Aorta (tissue), 5 donors: ENCODE data around the gene CA11. TPM values are rescaled to one million over a fixed set of nuclear protein-coding genes. Genes with fewer than 3 reads are reported as not detected.

Experiments used
- ATAC-seq: fragments of 200-7000 bp; cut with Tn5 transposase; one replicate; pipeline ENCODE4 v1.9.1; 2022; ENCODE audit warnings: moderate library complexity; ENCODE audit not compliant: low FRiP score
- DNase-seq, 2 donors: peaks; one replicate each; pipeline ENCODE4 v3.0.0-alpha.2; 2020
- H3K27ac ChIP-seq, 2 donors: one replicate each; pipeline ENCODE4 v1.5.1; 2013; ENCODE audit warnings: low read length in 2 of 2, mild to moderate bottlenecking in 2 of 2, moderate library complexity in 2 of 2, control low read depth in 1 of 2, inconsistent platforms in 1 of 2, low read depth in 1 of 2
- H3K27me3 ChIP-seq, 2 donors: one replicate each; pipeline ENCODE4 v1.6.1; 2013; ENCODE audit warnings: control low read depth in 1 of 2, low read length in 1 of 2, mild to moderate bottlenecking in 1 of 2, moderate library complexity in 1 of 2; ENCODE audit not compliant: insufficient read depth in 2 of 2, control insufficient read depth in 1 of 2
- H3K36me3 ChIP-seq, 2 donors: one replicate each; pipeline ENCODE4 v1.6.1; 2013; ENCODE audit warnings: control low read depth in 1 of 2, low read length in 1 of 2, mild to moderate bottlenecking in 1 of 2; ENCODE audit not compliant: insufficient read depth in 2 of 2, control insufficient read depth in 1 of 2
- H3K4me1 ChIP-seq, 2 donors: one replicate each; pipeline ENCODE4 v1.6.1; 2013; ENCODE audit warnings: low read length in 2 of 2, control low read depth in 1 of 2, mild to moderate bottlenecking in 1 of 2, moderate library complexity in 1 of 2; ENCODE audit not compliant: insufficient read depth in 2 of 2, control insufficient read depth in 1 of 2
- H3K4me3 ChIP-seq, 2 donors: one replicate each; pipeline ENCODE4 v1.5.1; 2013; ENCODE audit warnings: low read length in 2 of 2, control low read depth in 1 of 2, mild to moderate bottlenecking in 1 of 2
- H3K9me3 ChIP-seq: one replicate; pipeline ENCODE4 v1.6.1; 2013; ENCODE audit warnings: mild to moderate bottlenecking, low read length; ENCODE audit not compliant: control insufficient read depth
- WGBS, 2 donors: extraction: QIAGEN DNeasy Blood & Tissue Kit; methylation state at CpG; one replicate each; pipeline ENCODE4 v1.1.7; 2013; 5-methylcytosine and 5-hydroxymethylcytosine counted together
- intact Hi-C, 2 donors: fragments of 100-400 bp; cut with DNase I; formaldehyde crosslinking; loops; one replicate each; pipeline versions ENCODE4 v1.14.2 to v1.15.0; 2022
- polyA plus RNA-seq, 2 donors: library from polyadenylated mRNA; stranded (reverse); fragments of 200-250 nt; gene quantifications; one replicate each; pipeline ENCODE4 v1.2.3, GENCODE V29; 2013
- total RNA-seq, 2 donors: library from RNA; stranded (reverse); fragmentation: NEBNext Ultra II Directional; extraction: Animal tissue kit (Norgen Biotek cat#: 25700); gene quantifications; one replicate each; pipeline ENCODE4 v1.2.1, GENCODE V29; 2021
- donor health status: healthy with polysubstance abuse.
- donor health status: Bipolar disorder and iron deficiency.
- donor health status: DM: no; HTN: no; CAD: no.
- donor health status: DM: no; HTN: no; CAD: no.
- donor health status: DM: yes; HTN: yes; CAD: no.

CA11 gene
- total and polyA plus RNA-seq, 4 donors: 6.4 to 59.5 (median 13.0) TPM

DNA sequence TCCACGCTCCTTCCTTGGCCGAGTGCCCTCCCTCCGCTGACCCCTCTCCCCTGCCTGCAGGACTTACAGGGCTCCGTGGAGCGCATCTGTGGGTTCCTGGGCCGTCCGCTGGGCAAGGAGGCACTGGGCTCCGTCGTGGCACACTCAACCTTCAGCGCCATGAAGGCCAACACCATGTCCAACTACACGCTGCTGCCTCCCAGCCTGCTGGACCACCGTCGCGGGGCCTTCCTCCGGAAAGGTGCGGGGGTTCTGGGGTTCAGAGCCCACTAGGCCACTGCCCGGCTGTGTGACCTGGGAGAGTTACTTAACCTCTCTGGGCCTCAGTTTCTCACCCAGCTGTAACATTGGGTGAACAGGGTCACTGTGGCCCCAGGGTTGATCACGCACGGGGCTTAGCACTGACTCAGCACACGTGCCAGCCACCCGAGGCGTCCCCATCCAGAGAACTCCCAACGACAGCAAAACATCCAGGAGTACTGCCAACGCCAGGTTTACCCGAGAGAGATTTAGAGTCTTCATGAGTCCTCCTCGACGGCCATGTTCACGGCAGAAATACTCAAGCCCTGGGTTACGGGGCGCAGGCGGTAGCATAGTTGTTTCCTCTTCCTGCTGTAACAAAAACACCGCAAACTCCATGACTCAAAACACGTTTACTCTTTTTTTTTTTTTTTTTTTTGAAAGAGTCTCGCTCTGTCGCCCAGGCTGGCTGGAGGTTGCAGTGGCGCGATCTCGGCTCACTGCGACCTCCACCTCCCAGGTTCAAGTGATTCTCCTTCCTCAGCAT is 49.1 kb downstream of the CA11 start:
- intact Hi-C loops: no loop called here
- H3K36me3 ChIP-seq: no peaks in the 10 kb centered on the region
- H3K4me3 ChIP-seq: no peak overlapping the region
- DNase-seq (no peak), ATAC-seq (no peak)
- no peaks in the 10 kb centered on the region for H3K4me1 ChIP-seq
- 79 to 82% methylated on average over 38 to 39 of the region's 39 CpGs for WGBS, 2 donors
- no peaks in the 10 kb centered on the region for H3K27me3 ChIP-seq
- no peaks in the 10 kb centered on the region for H3K9me3 ChIP-seq
- no peak overlapping the region for H3K27ac ChIP-seq

- no peak overlapping the region for H3K4me3 ChIP-seq
- no peaks in the 10 kb centered on the region for H3K36me3 ChIP-seq
- no peak overlapping the region for H3K27ac ChIP-seq
- no peak for ATAC-seq
- no peak for DNase-seq
- H3K27me3 ChIP-seq: no peaks in the 10 kb centered on the region
- intact Hi-C loops: no loop called here
- H3K9me3 ChIP-seq: no peaks in the 10 kb centered on the region
- H3K4me1 ChIP-seq: no peaks in the 10 kb centered on the region
- WGBS, 2 donors: 81 to 88% methylated on average over 3 to 4 of the region's 4 CpGs
Measured at GRCh38 chr19:48596237-48596636, 49.8 kb downstream of the CA11 start.

DNA sequence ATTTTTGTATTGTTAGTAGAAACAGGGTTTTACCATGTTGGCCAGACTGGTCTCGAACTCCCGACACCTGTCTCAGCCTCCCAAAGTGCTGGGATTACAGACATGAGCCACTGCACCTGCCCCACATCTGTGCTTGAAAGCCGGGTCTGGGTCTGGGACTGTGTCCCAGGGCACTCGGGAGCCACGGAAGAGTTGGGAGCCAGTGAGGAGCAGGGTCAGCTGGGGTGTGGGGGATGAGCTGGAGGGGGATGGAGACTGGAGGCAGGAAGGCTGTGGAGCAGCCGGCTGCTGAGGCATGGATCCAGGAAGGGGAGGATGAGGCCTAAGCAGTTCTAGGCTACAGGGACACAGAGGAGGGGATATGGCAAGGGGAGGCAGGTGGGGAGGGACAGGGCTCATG is 50.2 kb downstream of the CA11 start:
- H3K36me3 ChIP-seq: no peaks in the 10 kb centered on the region
- H3K4me1 ChIP-seq: no peaks in the 10 kb centered on the region
- no peak overlapping the region for H3K4me3 ChIP-seq
- no peaks in the 10 kb centered on the region for H3K27me3 ChIP-seq
- intact Hi-C loops: no loop called here
- DNase-seq: no peak
- no peak for ATAC-seq
- no peaks in the 10 kb centered on the region for H3K9me3 ChIP-seq
- WGBS, 2 donors: 72 to 79% methylated on average over 6 of the region's 6 CpGs
- H3K27ac ChIP-seq: no peak overlapping the region

DNA sequence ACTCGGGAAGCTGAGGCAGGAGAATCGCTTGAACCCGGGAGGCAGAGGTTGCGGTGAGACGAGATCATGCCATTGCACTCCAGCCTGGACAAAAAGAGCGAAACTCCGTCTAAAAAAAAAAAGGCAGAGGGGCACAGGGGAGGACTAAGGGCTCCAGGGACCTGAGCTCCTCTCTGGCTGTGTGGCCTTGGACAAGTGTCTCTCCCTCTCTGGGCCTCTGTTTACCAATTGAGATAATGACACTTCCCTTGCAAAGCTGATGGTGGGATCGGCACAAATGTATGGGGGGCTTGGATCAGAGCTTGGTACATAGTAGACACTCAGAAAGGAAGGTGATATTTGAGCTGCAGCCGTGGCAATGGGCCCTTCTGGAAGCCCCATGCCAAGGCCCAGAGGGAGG is 50.8 kb downstream of the CA11 start:
- ATAC-seq (no peak), DNase-seq (no peak)
- no peaks in the 10 kb centered on the region for H3K36me3 ChIP-seq
- intact Hi-C loops: no loop called here
- WGBS, 2 donors: 87 to 90% methylated on average over 9 of the region's 9 CpGs
- no peak overlapping the region for H3K4me3 ChIP-seq
- H3K27me3 ChIP-seq: no peaks in the 10 kb centered on the region
- H3K9me3 ChIP-seq: no peaks in the 10 kb centered on the region
- no peaks in the 10 kb centered on the region for H3K4me1 ChIP-seq
- no peak overlapping the region for H3K27ac ChIP-seq

- no peak for DNase-seq
Measured at GRCh38 chr19:48591021-48591420, 55.0 kb downstream of the CA11 start.

DNA sequence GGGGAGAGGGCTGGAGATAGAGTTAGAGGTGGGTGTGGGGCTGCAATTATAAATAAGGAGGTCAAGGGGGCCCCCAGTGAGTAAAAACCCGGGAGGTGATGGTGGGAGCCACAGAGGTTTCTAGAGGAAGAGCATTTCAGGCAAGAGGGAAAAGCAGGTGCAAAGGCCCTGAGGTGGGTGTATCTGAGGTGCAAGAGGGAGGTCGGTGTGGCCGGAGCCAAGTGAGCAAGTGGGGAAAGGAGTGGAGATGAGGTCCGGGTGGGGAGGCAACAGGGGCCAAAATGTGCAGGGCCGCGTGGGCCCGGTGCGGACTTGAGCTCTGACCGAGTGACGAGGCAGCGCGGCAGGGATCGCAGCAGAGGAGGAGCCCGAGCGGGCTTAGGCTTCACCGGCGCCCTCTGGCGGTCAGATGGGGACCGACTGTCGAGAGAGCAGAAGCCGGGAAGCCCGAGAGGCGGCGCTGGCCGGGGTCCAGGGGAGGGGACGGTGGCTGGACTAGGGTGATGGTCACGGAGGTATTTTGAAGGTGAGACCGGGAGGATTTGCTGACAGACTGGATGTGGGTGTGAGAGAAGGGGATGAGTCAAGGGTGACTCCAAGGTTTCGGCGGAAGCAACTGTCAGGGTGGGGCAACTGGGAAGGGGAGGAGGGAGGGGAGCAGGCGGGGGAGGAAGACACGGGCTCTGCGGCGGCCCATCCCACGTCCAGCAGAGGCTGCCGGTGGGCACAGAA is 57.2 kb downstream of the CA11 start:
- Histone ChIP-seq H3K27me3 (no peaks in the 10 kb centered on the region), H3K36me3 (no peaks in the 10 kb centered on the region), H3K27ac (no peak overlapping the region), H3K4me3 (no peak overlapping the region), H3K4me1 (no peaks in the 10 kb centered on the region), H3K9me3 (no peaks in the 10 kb centered on the region)
- 3 to 5% methylated on average over 36 of the region's 36 CpGs for WGBS, 2 donors
- intact Hi-C loops: loop anchor here (5.0 to 10.0 kb wide), 5 partner anchors 142 to 324 kb away; partner anchors contain the start of gene GRWD1 (in 1 of the 2)
- ATAC-seq: peak; percentile 91
- DNase-seq: peak; percentile 95 to 98

More at GRCh38 chr19:48591021-48591420, 55.0 kb downstream of the CA11 start:
- Histone ChIP-seq H3K27ac (no peak overlapping the region), H3K27me3 (no peaks in the 10 kb centered on the region), H3K4me1 (no peaks in the 10 kb centered on the region), H3K36me3 (no peaks in the 10 kb centered on the region), H3K9me3 (no peaks in the 10 kb centered on the region), H3K4me3 (no peak overlapping the region)
- intact Hi-C loops: no loop called here
- WGBS, 2 donors: 79 to 87% methylated on average over 5 of the region's 5 CpGs
- no peak for ATAC-seq

Other genes with a start within 250 kb of the CA11 start
- gene GRWD1, start 200.2 kb downstream of the CA11 start, total RNA-seq: 10 to 100 TPM; 21.4 to 25.8 TPM
- gene GRWD1, start 200.2 kb downstream of the CA11 start, polyA plus RNA-seq: 1 to 10 TPM; 7.0 to 9.0 TPM
- 1 to 10 TPM; 1.1 TPM for gene KCNJ14, start 190.6 kb downstream of the CA11 start, total RNA-seq
- under 1 TPM in 1 of 2 donors, not detected in 1; 0.36 TPM for gene KCNJ14, start 190.6 kb downstream of the CA11 start, polyA plus RNA-seq
- 10 to 100 TPM; 56.8 to 61.2 TPM for gene CYTH2, start 176.8 kb downstream of the CA11 start, total RNA-seq
- 10 to 100 TPM; 32.7 to 76.6 TPM for gene CYTH2, start 176.8 kb downstream of the CA11 start, polyA plus RNA-seq
- 1 to 10 TPM in 1 of 2 donors, under 1 TPM in 1; 0.71 to 4.2 TPM for gene LMTK3, start 134.4 kb downstream of the CA11 start, total RNA-seq
- 1 to 10 TPM in 1 of 2 donors, under 1 TPM in 1; 0.51 to 1.3 TPM for gene LMTK3, start 134.4 kb downstream of the CA11 start, polyA plus RNA-seq
- not detected for gene SULT2B1, start 94.0 kb downstream of the CA11 start, total RNA-seq
- 1 to 10 TPM in 1 of 2 donors, not detected in 1; 2.1 TPM for gene SULT2B1, start 94.0 kb downstream of the CA11 start, polyA plus RNA-seq
- not detected for gene SPACA4, start 39.4 kb downstream of the CA11 start, total RNA-seq
- under 1 TPM in 1 of 2 donors, not detected in 1; 0.18 TPM for gene SPACA4, start 39.4 kb downstream of the CA11 start, polyA plus RNA-seq
- under 1 TPM in 1 of 2 donors, not detected in 1; 0.45 TPM for gene FAM83E, start 31.1 kb downstream of the CA11 start, total RNA-seq
- 10 to 100 TPM in 1 of 2 donors, under 1 TPM in 1; 0.74 to 12.3 TPM for gene FAM83E, start 31.1 kb downstream of the CA11 start, polyA plus RNA-seq
- gene RPL18, start 27.0 kb downstream of the CA11 start, total RNA-seq: 100 to 1,000 TPM; 900 to 909 TPM
- gene RPL18, start 27.0 kb downstream of the CA11 start, polyA plus RNA-seq: 1,000 to 10,000 TPM; 2,172 to 2,376 TPM
- gene SPHK2, start 26.7 kb downstream of the CA11 start, total RNA-seq: 10 to 100 TPM; 14.6 to 17.9 TPM
- gene SPHK2, start 26.7 kb downstream of the CA11 start, polyA plus RNA-seq: 10 to 100 TPM; 21.5 to 25.4 TPM
- gene DBP, start 8.8 kb downstream of the CA11 start, total RNA-seq: 10 to 100 TPM in 1 of 2 donors, 1 to 10 TPM in 1; 1.5 to 10.7 TPM
- 1 to 10 TPM; 5.3 to 6.8 TPM for gene DBP, start 8.8 kb downstream of the CA11 start, polyA plus RNA-seq
- under 1 TPM; 0.52 to 0.96 TPM for gene NTN5, start 26.8 kb upstream of the CA11 start, total RNA-seq
- gene NTN5, start 26.8 kb upstream of the CA11 start, polyA plus RNA-seq: 1 to 10 TPM in 1 of 2 donors, not detected in 1; 2.0 TPM
- gene FUT2, start 49.8 kb upstream of the CA11 start, total RNA-seq: not detected
- 1 to 10 TPM in 1 of 2 donors, not detected in 1; 2.8 TPM for gene FUT2, start 49.8 kb upstream of the CA11 start, polyA plus RNA-seq
- gene MAMSTR, start 73.5 kb upstream of the CA11 start, total RNA-seq: 1 to 10 TPM in 1 of 2 donors, under 1 TPM in 1; 0.58 to 3.7 TPM
- gene MAMSTR, start 73.5 kb upstream of the CA11 start, polyA plus RNA-seq: 1 to 10 TPM in 1 of 2 donors, under 1 TPM in 1; 1.00 to 3.3 TPM
- 10 to 100 TPM; 15.4 to 31.2 TPM for gene RASIP1, start 94.4 kb upstream of the CA11 start, total RNA-seq
- 1 to 10 TPM; 1.8 to 3.4 TPM for gene RASIP1, start 94.4 kb upstream of the CA11 start, polyA plus RNA-seq
- gene IZUMO1, start 100.7 kb upstream of the CA11 start, total RNA-seq: 1 to 10 TPM in 1 of 2 donors, under 1 TPM in 1; 0.66 to 1.6 TPM
- gene IZUMO1, start 100.7 kb upstream of the CA11 start, polyA plus RNA-seq: under 1 TPM in 1 of 2 donors, not detected in 1; 0.10 TPM
- 1 to 10 TPM; 2.3 to 4.4 TPM for gene FUT1, start 106.5 kb upstream of the CA11 start, total RNA-seq
- gene FUT1, start 106.5 kb upstream of the CA11 start, polyA plus RNA-seq: under 1 TPM in 1 of 2 donors, not detected in 1; 0.05 TPM
- not detected for gene FGF21, start 109.3 kb upstream of the CA11 start, total RNA-seq
- not detected for gene FGF21, start 109.3 kb upstream of the CA11 start, polyA plus RNA-seq
- 10 to 100 TPM; 22.4 to 29.5 TPM for gene BCAT2, start 164.8 kb upstream of the CA11 start, total RNA-seq
- gene BCAT2, start 164.8 kb upstream of the CA11 start, polyA plus RNA-seq: 10 to 100 TPM; 22.5 to 61.6 TPM
- 10 to 100 TPM; 13.7 to 16.1 TPM for gene HSD17B14, start 190.3 kb upstream of the CA11 start, total RNA-seq
- 10 to 100 TPM; 14.3 to 18.9 TPM for gene HSD17B14, start 190.3 kb upstream of the CA11 start, polyA plus RNA-seq
- gene PLEKHA4, start 222.4 kb upstream of the CA11 start, total RNA-seq: 10 to 100 TPM; 94.9 to 97.2 TPM
- 100 to 1,000 TPM; 193 to 223 TPM for gene PLEKHA4, start 222.4 kb upstream of the CA11 start, polyA plus RNA-seq
- 100 to 1,000 TPM in 1 of 2 donors, 10 to 100 TPM in 1; 57.2 to 182 TPM for gene PPP1R15A, start 226.2 kb upstream of the CA11 start, total RNA-seq
- gene PPP1R15A, start 226.2 kb upstream of the CA11 start, polyA plus RNA-seq: 10 to 100 TPM; 64.9 to 95.4 TPM